Smooth muscle cell (in vitro differentiated cells): Measurements from ENCODE around the gene DOCK2. TPM values are rescaled to one million over a fixed set of nuclear protein-coding genes. Genes with fewer than 3 reads are reported as not detected.

Experiments used
- DNase-seq: peaks from one replicate; lab custom pipeline; 2025; ENCODE audit not compliant: unreplicated experiment; lab: John Stamatoyannopoulos, UW
- H2AFZ ChIP-seq: fragments of 200-600 bp; sonication (generic); 2 replicates; pipeline ENCODE4 v1.6.0; 2016; ENCODE audit warnings: antibody characterized with exemption, low read depth, mild to moderate bottlenecking
- H3F3A ChIP-seq: fragments of 200-600 bp; sonication (generic); 2 replicates; pipeline ENCODE4 v1.6.0; 2017; ENCODE audit warnings: antibody characterized with exemption, low read depth
- H3K27ac ChIP-seq: fragments of 200-600 bp; sonication (generic); 2 replicates; pipeline ENCODE4 v1.5.1; 2016; ENCODE audit warnings: low read depth, mild to moderate bottlenecking
- H3K27me3 ChIP-seq: fragments of 200-600 bp; sonication (generic); 2 replicates; pipeline ENCODE4 v1.6.1; 2016; ENCODE audit warnings: low read depth, mild to moderate bottlenecking
- H3K36me3 ChIP-seq: fragments of 200-600 bp; sonication (generic); 2 replicates; pipeline ENCODE4 v1.5.1; 2016; ENCODE audit warnings: low read depth
- H3K4me1 ChIP-seq: fragments of 200-600 bp; sonication (generic); 2 replicates; pipeline ENCODE4 v1.5.1; 2016; ENCODE audit warnings: low read depth
- H3K4me2 ChIP-seq: fragments of 200-600 bp; sonication (generic); 2 replicates; pipeline ENCODE4 v1.6.0; 2016; ENCODE audit warnings: mild to moderate bottlenecking
- H3K4me3 ChIP-seq: fragments of 200-600 bp; sonication (generic); 2 replicates; pipeline ENCODE4 v1.5.1; 2016; ENCODE audit warnings: mild to moderate bottlenecking
- H3K79me2 ChIP-seq: fragments of 200-600 bp; sonication (generic); 2 replicates; pipeline ENCODE4 v1.6.0; 2016; ENCODE audit warnings: low read depth, mild to moderate bottlenecking
- H3K9ac ChIP-seq: fragments of 200-600 bp; sonication (generic); 2 replicates; pipeline ENCODE4 v1.6.0; 2016; ENCODE audit warnings: low read depth
- H3K9me3 ChIP-seq: fragments of 200-600 bp; sonication (generic); replicated peaks from 2 replicates; pipeline ENCODE4 v1.5.1; 2016; ENCODE audit warnings: low read depth
- H4K20me1 ChIP-seq: fragments of 200-600 bp; sonication (generic); 2 replicates; pipeline ENCODE4 v1.6.0; 2016; ENCODE audit warnings: low read depth
- CTCF ChIP-seq: fragments of 200-600 bp; sonication (generic); IDR thresholded peaks from 2 replicates; pipeline ENCODE4 v1.5.1; 2017; ENCODE audit warnings: borderline replicate concordance, mild to moderate bottlenecking, antibody characterized with exemption; ENCODE audit not compliant: insufficient read depth, poor library complexity, severe bottlenecking
- WGBS: methylation state at CpG from one replicate; pipeline ENCODE4 v1.1.7; 2016; ENCODE audit warnings: low lambda C conversion rate; 5-methylcytosine and 5-hydroxymethylcytosine counted together
- polyA plus RNA-seq: library from polyadenylated mRNA; unstranded; fragments of >200 nt; fragmentation: Nextera tagmentation; extraction: Ambion mirVana; gene quantifications from 2 replicates; pipeline ENCODE4 v1.2.1, GENCODE V29; 2016
- total RNA-seq: library from RNA; depleted of rRNA; stranded (reverse); fragments of >200 nt; gene quantifications from 2 replicates; pipeline ENCODE4 v1.2.3, GENCODE V29; 2014

DOCK2 gene
- total and polyA plus RNA-seq, 2 experiments from 2014 or later = 0.73 to 3.0 TPM

GRCh38 chr5:169628892-169629291 lies 8.2 kb upstream of the DOCK2 start:
- Histone ChIP-seq H3K27me3 (no peaks in the 10 kb centered on the region), H3K36me3 (no peaks in the 10 kb centered on the region), H3K9me3 (no peaks in the 10 kb centered on the region), H3K4me3 (no peak overlapping the region), H2AFZ (no peak overlapping the region), H3K27ac (peak overlapping the region; percentile 25), H3K4me2 (no peak overlapping the region), H3F3A (no peaks in the 10 kb centered on the region), H3K9ac (no peak overlapping the region), H3K79me2 (no peaks in the 10 kb centered on the region), H3K4me1 (no peaks in the 10 kb centered on the region), H4K20me1 (no peaks in the 10 kb centered on the region)
- WGBS = 67% methylated on average over 2 of the region's 2 CpGs
- DNase-seq = no peak
- TF ChIP-seq CTCF = no peak

GRCh38 chr5:169629847-169630548 lies 7.1 kb upstream of the DOCK2 start:
- Histone ChIP-seq H3K79me2 (no peaks in the 10 kb centered on the region), H3F3A (no peaks in the 10 kb centered on the region), H3K4me1 (no peaks in the 10 kb centered on the region), H3K9ac (no peak overlapping the region), H3K36me3 (no peaks in the 10 kb centered on the region), H3K27me3 (no peaks in the 10 kb centered on the region), H4K20me1 (no peaks in the 10 kb centered on the region), H2AFZ (no peak overlapping the region), H3K4me3 (no peak overlapping the region), H3K9me3 (no peaks in the 10 kb centered on the region), H3K27ac (peak overlapping the region; percentile 25), H3K4me2 (peak overlapping the region; percentile 27)
- DNase-seq = no peak
- 57% methylated on average over 6 of the region's 6 CpGs for WGBS
- no peak for TF ChIP-seq CTCF

GRCh38 chr5:169631360-169631759 lies 5.7 kb upstream of the DOCK2 start:
- Histone ChIP-seq H2AFZ (no peak overlapping the region), H3K36me3 (no peaks in the 10 kb centered on the region), H3K79me2 (no peaks in the 10 kb centered on the region), H4K20me1 (no peaks in the 10 kb centered on the region), H3K27ac (no peak overlapping the region), H3K4me3 (no peak overlapping the region), H3K4me1 (no peaks in the 10 kb centered on the region), H3F3A (no peaks in the 10 kb centered on the region), H3K9me3 (no peaks in the 10 kb centered on the region), H3K4me2 (no peak overlapping the region), H3K9ac (no peak overlapping the region), H3K27me3 (peaks cover 6% of the 10 kb centered on the region)
- DNase-seq = no peak
- no peak for TF ChIP-seq CTCF
- WGBS = 93% methylated on average over 4 of the region's 4 CpGs

DNA sequence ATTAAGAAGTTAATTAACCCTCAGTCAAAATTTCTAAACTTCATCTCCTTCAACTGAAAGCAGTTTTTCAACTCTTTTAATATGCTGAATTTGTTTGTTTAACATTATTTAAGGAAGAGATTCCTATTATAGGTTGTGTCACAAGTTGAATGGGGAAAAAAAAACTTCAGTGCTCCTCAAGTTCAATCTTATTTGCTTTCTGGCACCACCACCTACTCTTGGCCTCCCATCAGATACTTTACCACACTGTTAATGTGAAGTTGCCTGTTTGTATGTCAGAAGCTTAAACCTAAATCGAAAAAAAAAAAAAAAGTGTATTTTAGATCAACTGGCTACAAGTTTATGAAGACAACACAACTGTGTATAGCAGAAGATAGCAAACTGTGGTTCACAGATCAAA lies 4.1 kb upstream of the DOCK2 start:
- H3K79me2 ChIP-seq = no peaks in the 10 kb centered on the region
- no peaks in the 10 kb centered on the region for H4K20me1 ChIP-seq
- H3K4me1 ChIP-seq = no peaks in the 10 kb centered on the region
- H3K9me3 ChIP-seq = no peaks in the 10 kb centered on the region
- no peak for TF ChIP-seq CTCF
- no peak for DNase-seq
- no peak overlapping the region for H2AFZ ChIP-seq
- peaks cover 22% of the 10 kb centered on the region for H3K27me3 ChIP-seq
- no peaks in the 10 kb centered on the region for H3K36me3 ChIP-seq
- H3K4me3 ChIP-seq = no peak overlapping the region
- H3K27ac ChIP-seq = no peak overlapping the region
- no peak overlapping the region for H3K9ac ChIP-seq
- 83% methylated on average over 1 of the region's 1 CpG for WGBS
- H3F3A ChIP-seq = no peaks in the 10 kb centered on the region
- H3K4me2 ChIP-seq = no peak overlapping the region
